Measurements from ENCODE around the gene KBTBD12. TPM values are rescaled to one million over a fixed set of nuclear protein-coding genes. Genes with fewer than 3 reads are reported as not detected.

The KBTBD12 gene
- total and polyA plus RNA-seq, 10 of the 15 experiments (the other 5 are each of a cell fraction or from before 2014, with no cell fraction given): 0.01 to 0.11 TPM; not detected in 8

GRCh38 chr3:127955728-127956127 is 40.7 kb downstream of the KBTBD12 start (continued):
- TF ChIP-seq E2F8 (IDR thresholded peaks at IDR 0.05; ENCODE audit: low read depth, partially characterized antibody) (no peak), HDAC6 (IDR thresholded peaks at IDR 0.05; ENCODE audit: unreplicated experiment) (no peak), CEBPB (IDR thresholded peaks at IDR 0.05; ENCODE audit: borderline replicate concordance in 1 of 2, low read depth in 2 of 2, low read length in 2 of 2) (no peak)

GRCh38 chr3:127959041-127959440 is 44.0 kb downstream of the KBTBD12 start:
- H3K9me3 ChIP-seq (replicated peaks; ENCODE audit: control insufficient read depth, insufficient read depth, low read length): no peaks in the 10 kb centered on the region
- no peak for TF ChIP-seq POLR2AphosphoS5 (IDR thresholded peaks at IDR 0.05; ENCODE audit: low read length)
- TF ChIP-seq CEBPZ (IDR thresholded peaks at IDR 0.05; ENCODE audit: low read depth, low read length): no peak
- no peak for TF ChIP-seq MAX (IDR thresholded peaks at IDR 0.05; ENCODE audit: low read depth, low read length)
- no peak for TF ChIP-seq REST (IDR thresholded peaks at IDR 0.05; ENCODE audit: low read depth, low read length)
- TF ChIP-seq GABPA (IDR thresholded peaks at IDR 0.05; ENCODE audit: low read depth): no peak
- TF ChIP-seq SMAD1 (IDR thresholded peaks at IDR 0.05; ENCODE audit: low read depth, partially characterized antibody): no peak
- no peak for TF ChIP-seq EP300 (IDR thresholded peaks at IDR 0.05; ENCODE audit: borderline replicate concordance in 1 of 2, control insufficient read depth in 1 of 2, low read depth in 2 of 2, low read length in 2 of 2)
- TF ChIP-seq STAT3 (IDR thresholded peaks at IDR 0.05; ENCODE audit: low read depth, low read length): no peak
- TF ChIP-seq TCF12 (IDR thresholded peaks at IDR 0.05; ENCODE audit: low read depth, low read length): no peak

More at GRCh38 chr3:127959041-127959440, 44.0 kb downstream of the KBTBD12 start:
- ATAC-seq (no peak), DNase-seq (ENCODE audit: low read depth, low spot score) (no peak), FAIRE-seq (no peak)
- no peak overlapping the region for H3K9ac ChIP-seq (ENCODE audit: control insufficient read depth, insufficient read depth, low read length)
- H3K4me3 ChIP-seq: no peak overlapping the region
- H3K4me2 ChIP-seq (ENCODE audit: control insufficient read depth, insufficient read depth): no peak overlapping the region
- no peak overlapping the region for H3K27ac ChIP-seq (ENCODE audit: control insufficient read depth, insufficient read depth)
- H3K36me3 ChIP-seq (ENCODE audit: control insufficient read depth in 2 of 2, insufficient read depth in 2 of 2, low read length in 1 of 2): no peaks in the 10 kb centered on the region
- no TSS peak for BruUV-seq (replicated peaks)
- in situ Hi-C loops (cut with MboI) (no loop called here), intact Hi-C loops (cut with micrococcal nuclease; ENCODE audit: unreplicated experiment) (no loop called here)
- H2AFZ ChIP-seq (ENCODE audit: control insufficient read depth, low read depth, low read length): no peak overlapping the region
- CTCF ChIA-PET: interaction anchor here (0.6 to 6.1 kb wide), 36 partner anchors 10 to 384 kb away, joined by 3 to 53 read pairs (median 4); partner anchors contain the start of gene TPRA1
- no peaks in the 10 kb centered on the region for H3K27me3 ChIP-seq (replicated peaks in 1 of 2; ENCODE audit: control insufficient read depth in 2 of 2, insufficient read depth in 2 of 2, low read length in 1 of 2)
- 0% methylated on average over 1 of the region's 1 CpG for WGBS (ENCODE audit: insufficient coverage, insufficient replicate concordance, low lambda C conversion rate, missing lambda C conversion rate)
- POLR2A ChIA-PET: interaction anchor here (1.2 kb wide), 1 partner anchor 136 kb away, joined by 4 read pairs; no protein-coding TSS in a partner anchor
- SMC1A ChIA-PET (ENCODE audit: uncharacterized antibody, unreplicated experiment): interaction anchor here (0.9 to 5.0 kb wide), 23 partner anchors 10 to 385 kb away, joined by 3 to 33 read pairs (median 4); no protein-coding TSS in a partner anchor
- no peaks in the 10 kb centered on the region for H3K4me1 ChIP-seq (ENCODE audit: control insufficient read depth, insufficient read depth, low read length)
- no peaks in the 10 kb centered on the region for H3K79me2 ChIP-seq (ENCODE audit: control insufficient read depth, insufficient read depth, low read length)
- RAD21 ChIA-PET (ENCODE audit: unreplicated experiment): interaction anchor here (0.7 to 4.9 kb wide), 17 partner anchors 13 to 384 kb away, joined by 3 to 30 read pairs (median 8); partner anchors contain the start of gene MGLL
- no peaks in the 10 kb centered on the region for H4K20me1 ChIP-seq (ENCODE audit: control insufficient read depth, insufficient read depth)

Data from GM12878 (cell line).